IPS-18c (cell line): ENCODE results near the gene FAM153A.
"Not testable (repeated sequence)": the region's sequence is repeated elsewhere in the genome, so short reads cannot be mapped to it uniquely, and the experiment has no call there.

Source experiments
- H3K4me3 ChIP-seq: 2 replicates; pipeline ENCODE4 v1.7.0; 2013; ENCODE audit warnings: low read depth, mild to moderate bottlenecking, low read length, moderate library complexity; ENCODE audit not compliant: insufficient read depth
- H3K9me3 ChIP-seq: one replicate; pipeline ENCODE4 v1.6.1; 2013; ENCODE audit warnings: mild to moderate bottlenecking, low read length, moderate library complexity; ENCODE audit not compliant: control insufficient read depth, insufficient read depth

Gene FAM153A

DNA sequence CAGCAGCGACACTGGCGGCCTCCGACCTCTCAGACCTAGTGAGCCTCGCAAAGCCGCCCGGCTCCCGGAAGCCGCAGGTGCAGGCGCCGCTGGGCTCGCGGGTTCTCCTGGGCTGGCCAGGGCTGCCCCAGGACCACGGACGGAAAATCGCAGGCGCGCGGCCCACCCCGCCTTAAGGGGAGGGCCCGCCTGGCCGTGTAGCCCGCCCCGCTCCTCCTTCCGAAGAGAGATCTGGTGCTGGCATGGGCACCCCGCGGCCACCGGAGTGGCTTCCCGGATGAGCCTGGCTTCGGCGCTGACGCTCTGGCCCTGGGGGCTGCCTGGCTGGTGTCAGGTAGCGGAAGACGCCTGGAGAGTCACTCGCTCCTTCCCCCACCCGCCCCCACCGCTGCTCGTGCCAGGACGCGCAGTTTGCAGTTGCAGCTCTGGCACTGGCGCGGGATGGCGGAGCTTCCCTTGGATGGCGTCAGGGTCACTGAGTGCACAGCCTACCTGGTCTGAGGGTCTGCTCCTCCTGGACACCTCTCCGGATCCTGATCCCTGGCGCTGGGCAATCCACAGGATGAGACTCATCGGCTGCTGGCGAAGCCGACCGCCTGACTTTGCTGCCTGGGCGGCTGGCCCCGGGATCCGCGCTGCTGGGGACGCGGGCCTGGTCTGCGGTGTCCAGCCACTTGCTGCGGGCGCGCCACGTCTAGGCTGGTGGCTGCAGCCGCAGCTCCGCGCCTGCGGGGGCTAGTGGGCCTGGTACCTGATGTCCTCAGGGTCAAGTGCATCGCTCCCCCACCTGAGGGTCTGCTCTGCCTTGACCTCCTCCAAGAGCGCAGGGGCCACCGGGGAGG is at the start of gene FAM153A:
TSS of gene FAM153A (minus strand) at position 108 of the 842 bp plus-strand sequence.
- H3K4me3 ChIP-seq, H3K9me3 ChIP-seq: not testable (repeated sequence)

DNA sequence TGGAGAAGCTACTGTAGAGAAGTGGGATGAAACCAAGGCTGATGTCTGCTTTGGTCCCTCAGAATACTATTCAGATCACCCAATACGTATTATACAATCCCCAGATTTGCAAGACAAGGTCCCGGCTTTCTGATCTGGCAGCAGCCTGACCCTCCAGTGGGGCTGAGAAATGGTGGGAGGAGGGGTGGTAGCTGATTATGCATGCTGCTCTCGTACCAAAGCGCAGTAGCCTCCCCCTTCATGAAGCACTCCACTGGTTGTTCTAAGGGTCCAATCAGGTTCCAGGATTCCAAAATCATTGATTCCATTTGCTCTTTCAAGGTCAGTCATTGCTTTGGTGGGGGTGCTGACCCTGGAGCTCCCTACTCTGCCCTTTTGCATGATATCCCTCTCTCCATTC is 49.6 kb upstream of the FAM153A start:
- H3K4me3 ChIP-seq, H3K9me3 ChIP-seq: not testable (repeated sequence)

DNA sequence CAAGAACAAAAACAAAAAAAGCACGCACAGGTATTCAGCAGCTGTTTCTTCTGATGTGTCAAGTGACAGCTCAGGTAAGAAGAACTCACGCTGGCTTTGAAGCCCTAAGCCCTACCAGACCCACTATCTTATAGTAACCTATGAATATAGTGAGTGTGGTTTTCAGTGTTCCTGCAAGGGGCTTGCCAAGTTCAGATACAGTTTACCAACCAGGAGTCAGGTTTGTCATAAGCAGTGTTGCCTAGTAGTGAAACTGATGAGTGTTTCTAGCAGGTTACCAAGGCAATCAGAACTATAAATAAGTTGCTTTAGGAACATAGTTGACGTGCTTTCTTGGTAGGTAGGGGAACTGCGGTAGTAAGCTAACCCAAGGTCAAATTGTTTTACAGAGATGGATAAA is 43.4 kb upstream of the FAM153A start:
- not testable (repeated sequence) for H3K9me3 ChIP-seq, H3K4me3 ChIP-seq

DNA sequence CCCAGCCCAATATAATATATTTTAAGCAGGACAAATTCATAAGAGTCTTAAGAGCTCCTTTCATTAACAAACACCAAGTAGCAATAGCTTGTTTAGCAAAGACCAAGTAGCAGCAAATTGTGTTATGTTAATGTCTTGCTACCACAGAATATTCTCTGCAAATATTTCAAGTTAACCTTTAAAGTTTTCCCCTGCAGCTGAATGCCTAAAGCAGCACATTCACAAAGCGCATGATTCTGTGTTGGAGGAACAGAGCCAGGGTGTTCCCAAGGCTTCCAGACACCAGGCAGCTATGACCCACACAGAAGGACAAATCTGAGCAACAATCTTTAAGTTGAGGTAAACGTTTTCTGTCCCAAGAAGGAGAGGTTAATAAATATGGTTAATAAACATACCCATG is 42.1 kb upstream of the FAM153A start:
- H3K9me3 ChIP-seq, H3K4me3 ChIP-seq: not testable (repeated sequence)

DNA sequence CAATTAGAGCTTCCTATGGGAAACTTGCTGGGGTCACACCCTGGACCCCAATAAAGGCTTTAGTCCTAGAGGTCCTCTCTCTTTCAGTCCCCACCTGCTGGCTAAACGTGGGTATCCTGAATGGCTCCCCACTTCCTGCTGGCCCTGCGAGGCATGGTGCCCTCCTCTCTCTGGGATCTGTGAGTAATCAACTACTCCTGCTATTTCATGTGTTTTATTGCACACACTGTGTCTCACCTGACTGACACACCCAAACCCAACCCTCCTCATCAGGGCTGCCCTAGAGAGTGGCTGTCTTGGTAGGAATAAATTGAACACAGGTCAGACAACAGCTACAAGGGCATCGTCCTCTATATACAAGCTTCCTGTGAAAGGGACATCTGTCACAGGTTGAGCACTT is 39.8 kb upstream of the FAM153A start:
- not testable (repeated sequence) for H3K9me3 ChIP-seq, H3K4me3 ChIP-seq

DNA sequence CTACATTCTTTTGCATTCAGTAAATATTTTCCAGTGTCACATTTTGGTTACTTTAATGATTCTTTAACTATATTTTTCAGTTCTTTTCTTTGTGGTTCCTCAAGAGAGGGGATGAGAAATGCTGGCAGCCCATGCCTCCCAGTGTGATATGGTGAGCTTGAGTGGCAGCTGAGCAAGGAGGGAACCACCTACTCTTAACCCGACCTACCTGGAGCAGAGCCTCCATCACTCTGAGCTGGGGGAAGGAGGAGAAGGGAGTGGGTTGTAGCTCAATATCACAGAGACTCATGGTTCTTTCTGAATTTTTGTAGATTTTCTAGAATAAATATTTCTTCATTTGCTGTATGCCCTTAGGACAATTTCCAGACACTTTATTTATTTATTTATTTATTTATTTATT is 37.0 kb upstream of the FAM153A start:
- H3K4me3 ChIP-seq, H3K9me3 ChIP-seq: not testable (repeated sequence)

DNA sequence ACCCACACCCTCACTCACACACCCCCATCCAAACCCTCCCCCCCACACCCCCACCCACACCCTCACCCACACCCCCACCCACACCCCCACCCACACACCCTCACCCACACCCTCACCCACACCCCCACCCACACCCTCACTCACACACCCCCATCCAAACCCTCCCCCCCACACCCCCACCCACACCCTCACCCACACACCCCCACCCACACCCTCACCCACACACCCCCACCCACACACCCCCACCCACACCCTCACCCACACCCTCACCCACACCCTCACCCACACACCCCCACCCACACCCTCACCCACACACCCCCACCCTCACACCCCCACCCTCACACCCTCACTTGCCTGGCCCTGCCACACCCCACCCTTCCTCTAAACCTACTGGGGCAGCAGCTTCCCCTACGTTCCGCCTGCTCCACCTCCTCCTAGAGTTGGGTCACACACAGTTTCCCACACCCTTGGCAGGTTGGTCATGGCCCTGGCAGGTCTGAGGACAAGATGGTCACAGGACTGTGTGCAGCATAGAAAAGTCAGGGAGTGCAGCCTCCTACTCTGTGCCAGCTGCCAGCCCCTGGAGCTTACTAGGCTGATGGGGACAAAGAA is 30.2 kb upstream of the FAM153A start:
- not testable (repeated sequence) for H3K9me3 ChIP-seq, H3K4me3 ChIP-seq

DNA sequence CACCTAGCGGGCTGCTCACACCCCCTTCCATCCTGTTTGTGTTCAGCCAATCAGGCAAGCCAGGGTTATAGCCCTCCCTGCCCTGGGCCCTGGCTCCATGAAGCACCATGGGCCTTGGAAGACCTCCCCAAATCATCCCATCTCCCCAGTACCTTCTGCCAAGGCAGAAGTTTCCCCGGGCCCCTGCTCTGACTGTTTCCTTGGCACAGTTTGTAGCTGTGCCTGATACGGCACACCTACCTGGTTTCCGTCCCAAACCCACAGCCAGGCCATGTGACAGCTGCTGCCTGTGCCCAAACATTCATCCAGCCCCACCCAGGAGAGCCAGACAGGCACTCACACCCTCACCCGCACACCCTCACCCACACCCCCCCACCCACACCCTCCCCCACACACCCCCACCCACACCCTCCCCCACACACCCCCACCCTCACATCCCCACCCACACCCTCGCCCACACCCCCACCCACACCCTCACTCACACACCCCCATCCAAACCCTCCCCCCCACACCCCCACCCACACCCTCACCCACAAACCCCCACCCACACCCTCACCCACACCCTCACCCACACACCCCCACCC is 29.6 kb upstream of the FAM153A start:
- H3K9me3 ChIP-seq, H3K4me3 ChIP-seq: not testable (repeated sequence)

DNA sequence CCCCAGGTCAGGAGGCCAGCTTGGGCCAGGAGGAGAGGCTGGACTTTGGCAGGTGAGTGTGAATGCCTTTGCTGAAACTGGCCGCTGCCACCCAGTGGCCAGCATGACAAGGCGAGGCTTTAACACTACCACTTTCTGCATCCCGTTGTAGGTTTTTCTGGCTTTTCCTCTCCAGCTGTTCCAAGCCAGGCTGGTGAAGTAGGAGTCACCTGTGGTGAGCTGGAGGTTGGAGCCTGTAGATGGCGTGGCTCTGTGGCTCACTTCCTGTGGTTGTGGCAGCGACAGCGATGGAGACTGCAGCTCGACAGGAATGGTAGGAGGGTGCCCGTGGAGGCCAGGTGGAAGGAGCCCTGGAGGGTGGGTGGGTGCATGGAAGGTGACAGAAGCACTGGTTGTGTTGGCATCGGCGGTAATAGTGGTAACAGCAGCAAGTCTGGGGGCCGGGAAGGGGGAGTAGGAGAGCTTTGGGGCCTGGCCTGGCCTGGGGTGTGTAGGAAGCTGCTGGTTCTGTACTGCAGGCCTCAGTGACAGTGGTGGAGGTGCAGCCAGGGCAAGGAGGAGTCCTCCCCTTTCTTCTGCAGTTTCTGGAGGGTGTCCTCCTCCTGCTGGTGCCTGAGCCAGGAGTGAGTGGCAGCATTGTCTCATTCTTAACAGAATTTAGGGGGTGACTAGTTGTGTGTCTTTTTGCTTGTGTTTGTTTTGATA is 26.7 kb upstream of the FAM153A start:
- not testable (repeated sequence) for H3K9me3 ChIP-seq, H3K4me3 ChIP-seq

DNA sequence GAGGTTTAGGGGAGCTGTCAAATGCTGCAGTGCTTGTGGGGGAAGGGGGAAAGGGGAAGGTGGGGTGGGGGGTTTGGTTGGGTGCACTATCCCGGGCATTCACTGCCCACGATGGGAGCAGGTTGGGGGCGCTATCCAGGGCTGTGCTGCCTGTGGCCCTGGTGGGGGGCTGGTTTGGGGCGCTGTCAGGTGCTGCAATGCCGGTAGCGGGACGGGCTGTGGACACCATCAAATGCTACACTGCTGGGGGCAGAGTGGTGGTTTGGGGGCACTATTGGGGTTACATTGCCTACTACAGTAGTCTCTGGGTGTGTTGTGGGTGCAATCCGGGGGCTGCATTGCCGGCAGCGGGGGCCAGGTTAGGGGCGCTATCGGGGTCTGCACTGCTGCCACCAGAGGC is 25.7 kb upstream of the FAM153A start:
- H3K9me3 ChIP-seq, H3K4me3 ChIP-seq: not testable (repeated sequence)

DNA sequence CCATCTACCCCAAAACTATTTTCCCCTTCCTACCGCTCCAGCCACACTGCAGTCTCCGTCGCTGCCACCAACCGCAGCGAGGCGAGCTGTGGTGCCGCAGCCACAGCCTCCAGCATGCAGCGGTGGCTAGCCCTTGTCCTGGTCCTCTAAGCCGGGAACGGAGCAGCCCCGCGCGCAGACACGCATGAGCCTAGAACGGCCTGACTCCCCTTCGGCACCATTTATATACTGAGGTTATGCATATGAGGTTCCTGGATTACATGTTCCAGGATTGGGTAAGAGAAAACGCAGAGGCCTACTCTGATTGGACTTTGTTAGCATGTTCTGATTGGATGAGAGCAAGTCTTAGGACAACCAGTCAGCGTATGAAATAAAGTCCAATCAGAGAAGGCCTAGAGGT is 24.6 kb upstream of the FAM153A start:
- H3K9me3 ChIP-seq: not testable (repeated sequence)

DNA sequence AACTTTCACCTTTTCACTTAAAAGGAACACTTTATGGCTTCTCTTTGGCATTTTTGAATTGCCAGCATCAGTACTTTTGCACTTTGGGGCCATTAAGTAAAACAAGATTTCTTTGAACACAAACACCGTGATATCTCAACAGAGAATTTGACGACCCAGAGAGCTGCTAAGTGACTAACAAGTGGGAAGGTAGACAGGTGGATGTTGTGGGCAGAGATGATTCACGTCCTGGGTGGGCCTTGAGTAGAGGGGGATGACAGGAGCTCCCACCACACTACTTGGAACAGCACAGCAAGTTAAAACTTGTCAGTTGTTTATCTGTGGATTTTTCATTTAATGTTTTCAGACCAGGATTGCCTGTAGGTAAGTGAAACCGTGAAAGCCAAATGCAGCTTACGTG is 18.7 kb upstream of the FAM153A start:
- H3K9me3 ChIP-seq, H3K4me3 ChIP-seq: not testable (repeated sequence)

More for the DNA sequence above, 24.6 kb upstream of the FAM153A start:
- H3K4me3 ChIP-seq: not testable (repeated sequence)

DNA sequence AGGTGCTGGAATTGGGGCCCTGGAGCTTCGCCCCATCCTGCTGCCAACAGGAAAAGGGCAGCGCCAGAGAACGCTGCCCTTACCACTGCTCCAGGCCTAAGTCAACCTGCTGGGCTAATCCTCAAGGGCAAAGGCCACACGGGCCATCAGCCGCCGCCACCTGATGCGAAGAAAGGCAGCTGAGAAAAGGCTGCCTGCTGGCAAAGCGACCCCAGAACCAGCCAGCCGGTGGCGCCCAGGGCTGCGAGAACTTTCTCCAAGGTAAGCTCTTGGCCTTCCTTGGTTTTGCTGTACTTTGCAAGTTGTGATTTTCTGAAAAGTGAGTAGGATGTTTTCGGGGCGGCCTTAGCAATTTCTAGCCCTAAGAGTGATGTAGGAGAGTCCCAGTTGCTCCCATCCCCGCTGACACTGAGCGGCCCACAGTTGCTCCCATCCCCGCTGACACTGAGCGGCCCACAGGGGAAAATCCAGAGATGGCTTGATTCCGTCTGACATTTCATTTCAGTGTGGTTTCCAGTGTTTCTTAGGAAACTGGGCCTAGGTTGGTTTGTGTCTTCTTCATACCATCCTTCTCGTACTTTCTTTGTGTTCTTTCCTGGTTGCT is 15.6 kb upstream of the FAM153A start:
- H3K4me3 ChIP-seq, H3K9me3 ChIP-seq: not testable (repeated sequence)

DNA sequence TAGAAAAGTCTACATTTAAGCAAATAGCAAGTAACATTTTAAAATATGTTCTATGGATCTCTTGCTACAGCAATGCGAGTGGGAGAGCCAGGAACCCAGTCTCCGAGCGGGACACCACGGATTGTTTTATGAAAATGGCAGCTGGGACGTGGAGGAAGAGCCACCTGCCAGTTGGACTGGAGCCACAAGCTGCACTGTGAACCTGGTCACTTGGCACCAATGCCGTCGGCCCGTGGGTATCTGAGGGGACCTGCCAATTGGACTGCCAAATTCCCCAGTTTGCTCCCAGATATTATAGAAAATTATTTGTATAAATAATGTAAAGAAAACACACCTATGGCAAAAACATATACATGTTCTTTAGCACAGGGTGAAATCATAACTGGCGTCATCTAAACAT is 10.6 kb upstream of the FAM153A start:
- H3K4me3 ChIP-seq: not testable (repeated sequence)

DNA sequence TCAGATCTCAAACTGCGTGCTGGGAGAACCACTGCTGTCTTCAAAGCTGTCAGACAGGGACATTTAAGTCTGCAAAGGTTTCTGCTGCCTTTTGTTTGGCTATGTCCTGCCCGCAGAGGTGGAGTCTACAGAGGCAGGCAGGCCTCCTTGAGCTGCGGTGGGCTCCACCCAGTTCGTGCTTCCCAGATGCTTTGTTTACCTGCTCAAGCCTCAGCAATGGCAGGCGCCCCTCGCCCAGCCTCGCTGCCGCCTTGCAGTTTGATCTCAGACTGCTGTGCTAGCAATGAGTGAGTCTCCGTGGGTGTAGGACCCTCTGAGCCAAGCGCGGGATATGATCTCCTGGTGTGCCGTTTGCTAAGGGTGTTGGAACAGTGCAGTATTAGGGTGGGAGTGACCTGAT is 8.9 kb upstream of the FAM153A start:
- not testable (repeated sequence) for H3K4me3 ChIP-seq, H3K9me3 ChIP-seq

More for the DNA sequence above, 10.6 kb upstream of the FAM153A start:
- H3K9me3 ChIP-seq: not testable (repeated sequence)

DNA sequence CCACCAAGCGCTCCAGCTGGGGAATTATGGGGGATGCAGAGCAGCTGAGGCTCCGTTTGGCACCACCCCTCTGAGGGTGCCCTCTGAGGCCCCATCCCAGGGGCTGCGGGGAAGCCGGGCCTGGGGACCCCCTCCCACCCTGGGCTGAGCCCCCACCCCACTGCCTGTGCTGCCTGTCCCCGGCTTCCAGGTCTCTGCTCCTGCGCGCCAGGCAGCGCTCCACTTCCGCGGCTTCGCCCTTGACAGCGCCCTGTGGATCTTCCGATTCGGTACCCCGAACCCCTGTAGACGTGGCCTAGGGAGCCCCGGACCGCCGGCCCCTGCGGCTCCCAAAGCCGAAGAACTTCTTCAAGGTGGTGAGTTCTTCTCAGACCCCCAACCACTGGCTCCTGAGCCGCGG is 530 bp downstream of the FAM153A start:
- not testable (repeated sequence) for H3K4me3 ChIP-seq, H3K9me3 ChIP-seq

DNA sequence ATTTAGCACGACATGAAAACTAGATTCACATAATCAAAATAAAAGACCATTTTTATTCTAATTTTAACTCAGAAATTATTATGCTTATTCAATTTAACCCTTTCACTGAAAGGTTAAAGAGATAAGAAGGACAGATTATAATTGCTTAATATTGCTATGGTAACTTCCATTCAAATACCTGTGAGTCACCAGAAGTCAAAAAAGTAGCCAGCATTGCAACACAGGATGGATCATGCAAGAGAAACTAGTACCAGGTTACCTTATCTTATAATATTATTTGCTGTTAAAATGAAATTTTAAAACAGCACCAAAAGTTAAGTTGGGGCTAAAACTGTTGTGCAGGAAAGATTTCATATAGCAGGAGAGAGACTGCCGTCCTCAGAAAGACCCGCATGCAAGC is 11.5 kb downstream of the FAM153A start:
- not testable (repeated sequence) for H3K4me3 ChIP-seq, H3K9me3 ChIP-seq

DNA sequence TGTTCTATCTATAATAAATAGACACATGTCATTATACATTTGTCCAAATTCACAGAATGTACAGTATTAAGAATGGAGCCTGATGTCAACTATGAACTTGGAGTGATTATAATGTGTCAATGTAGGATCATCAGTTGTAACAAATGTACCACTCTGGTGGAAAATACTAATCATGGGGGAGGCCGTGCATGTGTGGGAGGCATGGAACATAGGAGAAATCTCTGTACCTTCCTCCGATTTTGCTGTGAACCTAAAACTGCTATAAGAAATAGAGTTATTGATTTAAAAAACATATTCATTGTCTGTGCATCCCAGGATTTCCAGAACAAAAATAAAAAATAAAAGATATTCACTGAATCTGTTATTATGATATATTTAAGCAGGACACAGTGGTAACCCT is 12.1 kb downstream of the FAM153A start:
- not testable (repeated sequence) for H3K9me3 ChIP-seq, H3K4me3 ChIP-seq
